ENCODE data around the gene WDCP.

Gene WDCP

GRCh38 chr2:24077879-24078278, 30.7 kb upstream of the WDCP start:
- Mint-ChIP-seq H3K4me1 (peaks cover 31% of the 10 kb centered on the region), H3K27me3 (no peaks in the 10 kb centered on the region), H3K4me3 (peak overlapping the region; percentile 97), H3K9me3 (no peaks in the 10 kb centered on the region), H3K27ac (ENCODE audit: low read depth) (peak overlapping the region; percentile 92), H3K36me3 (ENCODE audit: insufficient read depth) (peaks cover 24% of the 10 kb centered on the region)
- no peak for ATAC-seq (replicated peaks; ENCODE audit: extremely low read depth, poor library complexity, severe bottlenecking)
- no peak for DNase-seq (ENCODE audit: low spot score in 2 of 2)

GRCh38 chr2:24077535-24077877, 30.3 kb upstream of the WDCP start:
- Mint-ChIP-seq H3K4me3 (peak overlapping the region; percentile 97), H3K4me1 (peaks cover 31% of the 10 kb centered on the region)
- no peak for DNase-seq (ENCODE audit: low spot score in 2 of 2)

GRCh38 chr2:24076849-24077534, 29.8 kb upstream of the WDCP start:
- Mint-ChIP-seq H3K27ac (ENCODE audit: low read depth) (peak overlapping the region; percentile 92), H3K4me3 (peak overlapping the region; percentile 97), H3K9me3 (no peaks in the 10 kb centered on the region), H3K27me3 (no peaks in the 10 kb centered on the region), H3K4me1 (peaks cover 36% of the 10 kb centered on the region), H3K36me3 (ENCODE audit: insufficient read depth) (peaks cover 28% of the 10 kb centered on the region)
- ATAC-seq (replicated peaks; ENCODE audit: extremely low read depth, poor library complexity, severe bottlenecking) (peak; percentile 33), DNase-seq (ENCODE audit: low spot score in 2 of 2) (no peak)

More at GRCh38 chr2:24077535-24077877, 30.3 kb upstream of the WDCP start:
- Mint-ChIP-seq H3K36me3 (ENCODE audit: insufficient read depth) (peaks cover 27% of the 10 kb centered on the region), H3K27me3 (no peaks in the 10 kb centered on the region), H3K9me3 (no peaks in the 10 kb centered on the region), H3K27ac (ENCODE audit: low read depth) (peak overlapping the region; percentile 92)
- ATAC-seq (replicated peaks; ENCODE audit: extremely low read depth, poor library complexity, severe bottlenecking) = no peak

- Mint-ChIP-seq H3K4me1 (peaks cover 40% of the 10 kb centered on the region), H3K27me3 (no peaks in the 10 kb centered on the region), H3K27ac (ENCODE audit: low read depth) (peak within 1 kb of the TSS; percentile 92), H3K36me3 (ENCODE audit: insufficient read depth) (peaks cover 24% of the 10 kb centered on the region), H3K4me3 (peak within 1 kb of the TSS; percentile 97), H3K9me3 (no peaks in the 10 kb centered on the region)
- DNase-seq (ENCODE audit: low spot score in 2 of 2) (peak; percentile 98 to 99), ATAC-seq (replicated peaks; ENCODE audit: extremely low read depth, poor library complexity, severe bottlenecking) (peak; percentile 86)
These were observed 29.0 kb upstream of the WDCP start, which contains the start of gene SF3B6 for GRCh38 chr2:24075915-24076848. TSS of gene SF3B6 (minus strand) at chr2:24076326. CDS start at chr2:24076229, 97 bp downstream.

GRCh38 chr2:24075259-24075658, 28.1 kb upstream of the WDCP start:
- Mint-ChIP-seq H3K36me3 (ENCODE audit: insufficient read depth) (peaks cover 24% of the 10 kb centered on the region), H3K9me3 (no peaks in the 10 kb centered on the region), H3K4me3 (peak overlapping the region; percentile 97), H3K4me1 (peaks cover 40% of the 10 kb centered on the region), H3K27me3 (no peaks in the 10 kb centered on the region), H3K27ac (ENCODE audit: low read depth) (peak overlapping the region; percentile 92)
- no peak for ATAC-seq (replicated peaks; ENCODE audit: extremely low read depth, poor library complexity, severe bottlenecking)
- DNase-seq (ENCODE audit: low spot score in 2 of 2) = no peak

GRCh38 chr2:24073816-24074215, 26.6 kb upstream of the WDCP start:
- no peak overlapping the region for H3K4me3 Mint-ChIP-seq
- DNase-seq (ENCODE audit: low spot score in 2 of 2) = no peak
- no peaks in the 10 kb centered on the region for H3K9me3 Mint-ChIP-seq
- peaks cover 28% of the 10 kb centered on the region for H3K36me3 Mint-ChIP-seq (ENCODE audit: insufficient read depth)
- peaks cover 51% of the 10 kb centered on the region for H3K4me1 Mint-ChIP-seq
- ATAC-seq (replicated peaks; ENCODE audit: extremely low read depth, poor library complexity, severe bottlenecking) = no peak
- H3K27ac Mint-ChIP-seq (ENCODE audit: low read depth) = no peak overlapping the region
- H3K27me3 Mint-ChIP-seq = no peaks in the 10 kb centered on the region

- H3K27me3 Mint-ChIP-seq = no peaks in the 10 kb centered on the region
- DNase-seq (ENCODE audit: low spot score in 2 of 2) = no peak
- H3K4me1 Mint-ChIP-seq = peaks cover 44% of the 10 kb centered on the region
- no peak overlapping the region for H3K4me3 Mint-ChIP-seq
- no peak overlapping the region for H3K27ac Mint-ChIP-seq (ENCODE audit: low read depth)
- H3K9me3 Mint-ChIP-seq = no peaks in the 10 kb centered on the region
- peaks cover 35% of the 10 kb centered on the region for H3K36me3 Mint-ChIP-seq (ENCODE audit: insufficient read depth)
- ATAC-seq (replicated peaks; ENCODE audit: extremely low read depth, poor library complexity, severe bottlenecking) = no peak
These were observed 25.1 kb upstream of the WDCP start for GRCh38 chr2:24072259-24072658.

GRCh38 chr2:24065341-24065740, 18.1 kb upstream of the WDCP start:
- DNase-seq (ENCODE audit: low spot score in 2 of 2) (no peak), ATAC-seq (replicated peaks; ENCODE audit: extremely low read depth, poor library complexity, severe bottlenecking) (no peak)
- Mint-ChIP-seq H3K9me3 (no peaks in the 10 kb centered on the region), H3K4me3 (no peak overlapping the region), H3K27ac (ENCODE audit: low read depth) (no peak overlapping the region), H3K36me3 (ENCODE audit: insufficient read depth) (peaks cover 23% of the 10 kb centered on the region), H3K27me3 (no peaks in the 10 kb centered on the region), H3K4me1 (peaks cover 11% of the 10 kb centered on the region)

- no peaks in the 10 kb centered on the region for H3K4me1 Mint-ChIP-seq
- ATAC-seq (replicated peaks; ENCODE audit: extremely low read depth, poor library complexity, severe bottlenecking) = no peak
- no peaks in the 10 kb centered on the region for H3K36me3 Mint-ChIP-seq (ENCODE audit: insufficient read depth)
- no peak overlapping the region for H3K4me3 Mint-ChIP-seq
- no peaks in the 10 kb centered on the region for H3K27me3 Mint-ChIP-seq
- H3K9me3 Mint-ChIP-seq = no peaks in the 10 kb centered on the region
- H3K27ac Mint-ChIP-seq (ENCODE audit: low read depth) = no peak overlapping the region
- DNase-seq (ENCODE audit: low spot score in 2 of 2) = no peak
These were observed 11.5 kb upstream of the WDCP start for GRCh38 chr2:24058564-24059271.

- Mint-ChIP-seq H3K4me1 (no peaks in the 10 kb centered on the region), H3K4me3 (no peak overlapping the region)
These were observed 8.6 kb upstream of the WDCP start for GRCh38 chr2:24055750-24056149.

GRCh38 chr2:24054366-24055010, 7.3 kb upstream of the WDCP start:
- Mint-ChIP-seq H3K36me3 (ENCODE audit: insufficient read depth) (no peaks in the 10 kb centered on the region), H3K4me1 (peaks cover 1% of the 10 kb centered on the region), H3K4me3 (no peak overlapping the region), H3K9me3 (no peaks in the 10 kb centered on the region), H3K27me3 (no peaks in the 10 kb centered on the region), H3K27ac (ENCODE audit: low read depth) (no peak overlapping the region)
- no peak for ATAC-seq (replicated peaks; ENCODE audit: extremely low read depth, poor library complexity, severe bottlenecking)
- DNase-seq (ENCODE audit: low spot score in 2 of 2) = no peak

More at GRCh38 chr2:24055750-24056149, 8.6 kb upstream of the WDCP start:
- H3K36me3 Mint-ChIP-seq (ENCODE audit: insufficient read depth) = no peaks in the 10 kb centered on the region
- no peaks in the 10 kb centered on the region for H3K27me3 Mint-ChIP-seq
- DNase-seq (ENCODE audit: low spot score in 2 of 2) (no peak), ATAC-seq (replicated peaks; ENCODE audit: extremely low read depth, poor library complexity, severe bottlenecking) (no peak)
- H3K27ac Mint-ChIP-seq (ENCODE audit: low read depth) = no peak overlapping the region
- H3K9me3 Mint-ChIP-seq = no peaks in the 10 kb centered on the region

GRCh38 chr2:24052951-24053350, 5.8 kb upstream of the WDCP start:
- no peak overlapping the region for H3K27ac Mint-ChIP-seq (ENCODE audit: low read depth)
- peaks cover 6% of the 10 kb centered on the region for H3K4me1 Mint-ChIP-seq
- no peak for ATAC-seq (replicated peaks; ENCODE audit: extremely low read depth, poor library complexity, severe bottlenecking)
- DNase-seq (ENCODE audit: low spot score in 2 of 2) = no peak
- no peaks in the 10 kb centered on the region for H3K27me3 Mint-ChIP-seq
- no peaks in the 10 kb centered on the region for H3K9me3 Mint-ChIP-seq
- H3K4me3 Mint-ChIP-seq = no peak overlapping the region
- no peaks in the 10 kb centered on the region for H3K36me3 Mint-ChIP-seq (ENCODE audit: insufficient read depth)
